ENCODE measurements around the gene DDI2.

Gene DDI2

GRCh38 chr1:15668089-15668754 is 51.0 kb downstream of the DDI2 start:
- Histone ChIP-seq H2AFZ (ENCODE audit: low read length) (no peak overlapping the region), H3K9ac (ENCODE audit: low read depth, low read length, poor library complexity, severe bottlenecking) (no peak overlapping the region), H3F3A (ENCODE audit: low read depth) (no peaks in the 10 kb centered on the region), H3K4me2 (ENCODE audit: low read depth, low read length, poor library complexity, severe bottlenecking) (no peak overlapping the region), H3K9me3 (ENCODE audit: insufficient read depth, low read depth, low read length) (no peaks in the 10 kb centered on the region), H3K9me2 (replicated peaks; ENCODE audit: low read depth, low read length) (no peaks in the 10 kb centered on the region), H3K27me3 (ENCODE audit: insufficient read depth, low read length, poor library complexity, severe bottlenecking) (no peaks in the 10 kb centered on the region), H3K79me2 (ENCODE audit: insufficient read depth, low read length) (no peaks in the 10 kb centered on the region), H3K36me3 (ENCODE audit: insufficient read depth, low read length) (no peaks in the 10 kb centered on the region), H3K4me3 (ENCODE audit: low read length, poor library complexity, severe bottlenecking) (no peak overlapping the region), H3K4me1 (ENCODE audit: insufficient read depth, low read length, poor library complexity, severe bottlenecking) (no peaks in the 10 kb centered on the region), H4K20me1 (ENCODE audit: insufficient read depth, low read length, poor library complexity, severe bottlenecking) (no peaks in the 10 kb centered on the region)
- TF ChIP-seq, protein P1, sequence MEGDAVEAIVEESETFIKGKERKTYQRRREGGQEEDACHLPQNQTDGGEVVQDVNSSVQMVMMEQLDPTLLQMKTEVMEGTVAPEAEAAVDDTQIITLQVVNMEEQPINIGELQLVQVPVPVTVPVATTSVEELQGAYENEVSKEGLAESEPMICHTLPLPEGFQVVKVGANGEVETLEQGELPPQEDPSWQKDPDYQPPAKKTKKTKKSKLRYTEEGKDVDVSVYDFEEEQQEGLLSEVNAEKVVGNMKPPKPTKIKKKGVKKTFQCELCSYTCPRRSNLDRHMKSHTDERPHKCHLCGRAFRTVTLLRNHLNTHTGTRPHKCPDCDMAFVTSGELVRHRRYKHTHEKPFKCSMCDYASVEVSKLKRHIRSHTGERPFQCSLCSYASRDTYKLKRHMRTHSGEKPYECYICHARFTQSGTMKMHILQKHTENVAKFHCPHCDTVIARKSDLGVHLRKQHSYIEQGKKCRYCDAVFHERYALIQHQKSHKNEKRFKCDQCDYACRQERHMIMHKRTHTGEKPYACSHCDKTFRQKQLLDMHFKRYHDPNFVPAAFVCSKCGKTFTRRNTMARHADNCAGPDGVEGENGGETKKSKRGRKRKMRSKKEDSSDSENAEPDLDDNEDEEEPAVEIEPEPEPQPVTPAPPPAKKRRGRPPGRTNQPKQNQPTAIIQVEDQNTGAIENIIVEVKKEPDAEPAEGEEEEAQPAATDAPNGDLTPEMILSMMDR (conservative IDR thresholded peaks at IDR 0.05; ENCODE audit: low read length), result no peak
- no peak for TF ChIP-seq EZH2phosphoT487 (IDR thresholded peaks at IDR 0.05; ENCODE audit: borderline replicate concordance)

DNA sequence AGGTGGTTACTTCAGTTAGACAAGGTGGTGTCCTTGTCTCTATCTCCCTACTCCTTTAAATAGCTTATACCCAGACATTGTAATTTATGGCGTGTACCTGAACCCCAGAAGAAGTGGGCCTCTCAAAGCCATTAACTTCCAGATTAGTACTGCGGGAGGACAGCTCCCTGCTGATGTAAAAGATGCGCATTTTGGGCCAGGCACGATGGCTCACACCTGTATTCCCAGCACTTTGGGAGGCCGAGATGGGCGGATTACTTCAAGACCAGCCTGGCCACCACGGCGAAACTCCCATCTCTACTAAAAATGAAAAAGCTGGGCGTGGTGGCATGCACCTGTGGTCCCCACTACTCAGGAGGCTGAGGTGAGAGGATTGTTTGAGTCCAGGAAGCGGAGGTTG is 51.8 kb downstream of the DDI2 start:
- Histone ChIP-seq H4K20me1 (ENCODE audit: insufficient read depth, low read length, poor library complexity, severe bottlenecking) (no peaks in the 10 kb centered on the region), H3K4me1 (ENCODE audit: insufficient read depth, low read length, poor library complexity, severe bottlenecking) (no peaks in the 10 kb centered on the region), H3K9me2 (replicated peaks; ENCODE audit: low read depth, low read length) (no peaks in the 10 kb centered on the region), H3K36me3 (ENCODE audit: insufficient read depth, low read length) (no peaks in the 10 kb centered on the region), H2AFZ (ENCODE audit: low read length) (no peak overlapping the region), H3K9ac (ENCODE audit: low read depth, low read length, poor library complexity, severe bottlenecking) (no peak overlapping the region), H3K4me2 (ENCODE audit: low read depth, low read length, poor library complexity, severe bottlenecking) (no peak overlapping the region), H3F3A (ENCODE audit: low read depth) (no peaks in the 10 kb centered on the region), H3K4me3 (ENCODE audit: low read length, poor library complexity, severe bottlenecking) (no peak overlapping the region), H3K79me2 (ENCODE audit: insufficient read depth, low read length) (no peaks in the 10 kb centered on the region), H3K9me3 (ENCODE audit: insufficient read depth, low read depth, low read length) (no peaks in the 10 kb centered on the region), H3K27me3 (ENCODE audit: insufficient read depth, low read length, poor library complexity, severe bottlenecking) (no peaks in the 10 kb centered on the region)
- TF ChIP-seq, protein P1 (conservative IDR thresholded peaks at IDR 0.05; ENCODE audit: low read length), result no peak
- no peak for TF ChIP-seq EZH2phosphoT487 (IDR thresholded peaks at IDR 0.05; ENCODE audit: borderline replicate concordance)

GRCh38 chr1:15669864-15670263 is 52.6 kb downstream of the DDI2 start:
- Histone ChIP-seq H3K4me1 (ENCODE audit: insufficient read depth, low read length, poor library complexity, severe bottlenecking) (no peaks in the 10 kb centered on the region), H3K4me3 (ENCODE audit: low read length, poor library complexity, severe bottlenecking) (no peak overlapping the region), H3K79me2 (ENCODE audit: insufficient read depth, low read length) (no peaks in the 10 kb centered on the region), H3K36me3 (ENCODE audit: insufficient read depth, low read length) (no peaks in the 10 kb centered on the region), H3F3A (ENCODE audit: low read depth) (no peaks in the 10 kb centered on the region), H2AFZ (ENCODE audit: low read length) (no peak overlapping the region), H3K9me3 (ENCODE audit: insufficient read depth, low read depth, low read length) (no peaks in the 10 kb centered on the region), H3K27me3 (ENCODE audit: insufficient read depth, low read length, poor library complexity, severe bottlenecking) (no peaks in the 10 kb centered on the region), H4K20me1 (ENCODE audit: insufficient read depth, low read length, poor library complexity, severe bottlenecking) (no peaks in the 10 kb centered on the region), H3K9ac (ENCODE audit: low read depth, low read length, poor library complexity, severe bottlenecking) (no peak overlapping the region), H3K4me2 (ENCODE audit: low read depth, low read length, poor library complexity, severe bottlenecking) (no peak overlapping the region), H3K9me2 (replicated peaks; ENCODE audit: low read depth, low read length) (no peaks in the 10 kb centered on the region)
- TF ChIP-seq, protein P1 (conservative IDR thresholded peaks at IDR 0.05; ENCODE audit: low read length), result no peak
- TF ChIP-seq EZH2phosphoT487 (IDR thresholded peaks at IDR 0.05; ENCODE audit: borderline replicate concordance), result no peak

All from Loucy (cell line).